ENCODE measurements around the gene KRTAP10-3.
A peak's percentile ranks its signal among the peaks of the same experiment; 100 is the strongest.

The KRTAP10-3 gene

GRCh38 chr21:44514746-44515358 is 43.7 kb downstream of the KRTAP10-3 start:
- no peak for DNase-seq

GRCh38 chr21:44514218-44514520 is 44.4 kb downstream of the KRTAP10-3 start:
- DNase-seq: no peak

- DNase-seq: no peak
Observed at GRCh38 chr21:44513389-44514217, 45.0 kb downstream of the KRTAP10-3 start.

GRCh38 chr21:44512496-44513388 is 45.9 kb downstream of the KRTAP10-3 start:
- DNase-seq: no peak

GRCh38 chr21:44511938-44512275 is 46.7 kb downstream of the KRTAP10-3 start:
- no peak for DNase-seq

GRCh38 chr21:44511219-44511937 is 47.2 kb downstream of the KRTAP10-3 start:
- DNase-seq: no peak

GRCh38 chr21:44510508-44511218 is 47.9 kb downstream of the KRTAP10-3 start:
- peak; percentile 83 to 84 for DNase-seq

GRCh38 chr21:44510109-44510507 is 48.5 kb downstream of the KRTAP10-3 start:
- DNase-seq: no peak

GRCh38 chr21:44509539-44509938 is 49.1 kb downstream of the KRTAP10-3 start:
- DNase-seq: no peak

GRCh38 chr21:44508711-44509445 is 49.7 kb downstream of the KRTAP10-3 start:
- DNase-seq: no peak

GRCh38 chr21:44508426-44508710 is 50.2 kb downstream of the KRTAP10-3 start:
- no peak for DNase-seq
